ENCODE measurements around the gene RNU6-9.

- no peak for TF ChIP-seq CTCF (IDR thresholded peaks at IDR 0.05)
- no peak for TF ChIP-seq RELA (CRISPR knock-in tag; IDR thresholded peaks at IDR 0.05; ENCODE audit: borderline replicate concordance)
- TF ChIP-seq CBFB (CRISPR knock-in tag; IDR thresholded peaks at IDR 0.05; ENCODE audit: low read depth) = no peak
- TF ChIP-seq SMAD3 (CRISPR knock-in tag; IDR thresholded peaks at IDR 0.05; ENCODE audit: borderline replicate concordance) = no peak
- TF ChIP-seq ZNF281 (CRISPR knock-in tag; IDR thresholded peaks at IDR 0.05) = no peak
- no peak for TF ChIP-seq TP53 (CRISPR knock-in tag; IDR thresholded peaks at IDR 0.05)
- no peak for TF ChIP-seq FOXJ3 (CRISPR knock-in tag; IDR thresholded peaks at IDR 0.05; ENCODE audit: borderline replicate concordance)
- no peak for TF ChIP-seq PREB (CRISPR knock-in tag; IDR thresholded peaks at IDR 0.05; ENCODE audit: borderline replicate concordance)
- no peak for TF ChIP-seq AR (CRISPR knock-in tag; IDR thresholded peaks at IDR 0.05)
- no peak for TF ChIP-seq NFE2L1 (CRISPR knock-in tag; IDR thresholded peaks at IDR 0.05)
Measured at GRCh38 chr19:934865-935479, 41.7 kb downstream of the RNU6-9 start.

Measured in WTC11 (cell line).